GM04503 (cell line): ENCODE results near the gene NSUN4.
"Not testable (repeated sequence)": the region's sequence is repeated elsewhere in the genome, so short reads cannot be mapped to it uniquely, and the experiment has no call there.

Experiments
- DNase-seq: peaks from one replicate; pipeline ENCODE4 v3.0.0-alpha.2; 2012; ENCODE audit warnings: low read depth

Gene NSUN4

GRCh38 chr1:46340404-46341221, at the start of gene NSUN4:
Gene NSUN4, plus strand, starts transcription at chr1:46340807. Its CDS starts 20 bp downstream, at chr1:46340827.
- DNase-seq, result peak; percentile 75

GRCh38 chr1:46295306-46295705, 45.3 kb upstream of the NSUN4 start:
- no peak for DNase-seq

GRCh38 chr1:46298387-46298786, 42.2 kb upstream of the NSUN4 start:
- DNase-seq, result no peak

GRCh38 chr1:46300673-46301405, 39.8 kb upstream of the NSUN4 start:
- DNase-seq, result no peak

GRCh38 chr1:46301406-46301807, 39.2 kb upstream of the NSUN4 start:
- DNase-seq, result no peak

GRCh38 chr1:46301808-46302640, 38.6 kb upstream of the NSUN4 start:
- peak; percentile 27 for DNase-seq

GRCh38 chr1:46302641-46303037, 38.0 kb upstream of the NSUN4 start:
- DNase-seq, result no peak

GRCh38 chr1:46303038-46303871, 37.4 kb upstream of the NSUN4 start, which contains the start of the genes LRRC41 and UQCRH:
Gene LRRC41, minus strand, starts transcription at chr1:46303616. Its CDS starts 294 bp downstream, at chr1:46303322.
Gene UQCRH, plus strand, starts transcription at chr1:46303698. Its CDS starts 69 bp downstream, at chr1:46303767.
- DNase-seq, result peak; percentile 82

- no peak for DNase-seq
These were observed 36.7 kb upstream of the NSUN4 start for GRCh38 chr1:46303872-46304326.

- no peak for DNase-seq
These were observed 34.5 kb upstream of the NSUN4 start for GRCh38 chr1:46306159-46306530.

- no peak for DNase-seq
These were observed 31.0 kb upstream of the NSUN4 start for GRCh38 chr1:46309401-46310159.

GRCh38 chr1:46310321-46310720, 30.3 kb upstream of the NSUN4 start:
- no peak for DNase-seq

GRCh38 chr1:46315669-46316403, 24.8 kb upstream of the NSUN4 start:
- DNase-seq, result no peak

- DNase-seq, result no peak
These were observed 23.3 kb upstream of the NSUN4 start for GRCh38 chr1:46317323-46317722.

- DNase-seq, result not testable (repeated sequence)
These were observed 21.3 kb upstream of the NSUN4 start for GRCh38 chr1:46319301-46319700.

GRCh38 chr1:46319960-46320914, 20.4 kb upstream of the NSUN4 start:
- not testable (repeated sequence) for DNase-seq

GRCh38 chr1:46322191-46322590, 18.4 kb upstream of the NSUN4 start:
- not testable (repeated sequence) for DNase-seq

GRCh38 chr1:46325285-46326076, 15.1 kb upstream of the NSUN4 start:
- not testable (repeated sequence) for DNase-seq
